AG04450 (cell line): Measurements from ENCODE around the gene MSH5. TPM values are rescaled to one million over a fixed set of nuclear protein-coding genes. Genes with fewer than 3 reads are reported as not detected.

Experiments
- CTCF ChIA-PET: fragments of 300-600, 350-600 bp; formaldehyde crosslinking; extraction: SDS; loops from one replicate; lab custom pipeline; 2022; ENCODE audit warnings: antibody characterized with exemption, inconsistent platforms; lab: Charles Lee
- POLR2A ChIA-PET: fragments of 350-600 bp; formaldehyde crosslinking; extraction: SDS; loops from one replicate; lab custom pipeline; 2021; ENCODE audit warnings: antibody characterized with exemption, inconsistent platforms; lab: Yijun Ruan, JAX
- DNase-seq: peaks from one replicate; pipeline ENCODE4 v3.0.0-alpha.2; 2011; ENCODE audit warnings: low read depth, low spot score
- H3K27ac ChIP-seq: one replicate; pipeline ENCODE4 v1.5.1; 2012; ENCODE audit warnings: low read depth, low read length, control low read depth
- H3K27me3 ChIP-seq: one replicate; pipeline ENCODE4 v1.6.0; 2012; ENCODE audit warnings: low read length; ENCODE audit not compliant: control insufficient read depth, insufficient read depth
- H3K4me3 ChIP-seq: 2 replicates; pipeline ENCODE4 v1.5.1; 2011; ENCODE audit warnings: mild to moderate bottlenecking, low read depth, low read length, control low read depth
- H3K9me3 ChIP-seq: 2 replicates; pipeline ENCODE4 v1.5.1; 2012; ENCODE audit warnings: low read length; ENCODE audit not compliant: control insufficient read depth, insufficient read depth
- CTCF ChIP-seq: IDR thresholded peaks from 2 replicates; pipeline ENCODE4 v1.5.1; 2011; ENCODE audit warnings: low read depth, low read length, control low read depth, inconsistent platforms
- polyA plus RNA-seq: library from polyadenylated mRNA; depleted of rRNA; stranded (reverse); fragments of >200 nt; gene quantifications from 2 replicates; pipeline ENCODE4 v1.2.3, GENCODE V29; 2011

Gene MSH5
- polyA plus RNA-seq, 1 experiment: 6.4 TPM

GRCh38 chr6:31701666-31702404, 38.0 kb upstream of the MSH5 start:
- POLR2A ChIA-PET: interaction anchor here (0.7 to 2.7 kb wide), 3 partner anchors 41 to 126 kb away, joined by 3 to 9 read pairs (median 9); partner anchors contain the start of genes C6orf47, HSPA1B and LSM2
- no peaks in the 10 kb centered on the region for H3K27me3 ChIP-seq
- no peak for DNase-seq
- CTCF ChIA-PET: no interaction called here
- peak overlapping the region; percentile 98 for H3K4me3 ChIP-seq
- no peaks in the 10 kb centered on the region for H3K9me3 ChIP-seq
- no peak overlapping the region for H3K27ac ChIP-seq
- TF ChIP-seq CTCF: no peak

GRCh38 chr6:31702405-31702818, 37.4 kb upstream of the MSH5 start:
- Histone ChIP-seq H3K27ac (peak overlapping the region; percentile 94), H3K27me3 (no peaks in the 10 kb centered on the region), H3K4me3 (peak overlapping the region; percentile 98), H3K9me3 (no peaks in the 10 kb centered on the region)
- TF ChIP-seq CTCF: no peak
- DNase-seq: no peak
- CTCF ChIA-PET: interaction anchor here (1.2 to 2.5 kb wide), 2 partner anchors 10 to 67 kb away, joined by 3 to 11 read pairs; no protein-coding TSS in a partner anchor
- POLR2A ChIA-PET: interaction anchor here (0.7 to 2.7 kb wide), 7 partner anchors 7 to 132 kb away, joined by 3 to 9 read pairs (median 5); partner anchors contain the start of genes C6orf47, GPANK1, HSPA1B and LSM2

GRCh38 chr6:31702819-31703716, 36.7 kb upstream of the MSH5 start, which contains the start of gene ABHD16A:
Gene ABHD16A (minus strand): TSS chr6:31703324. CDS start chr6:31703281, 43 bp downstream.
- CTCF ChIA-PET: interaction anchor here (1.0 to 2.5 kb wide), 6 partner anchors 10 to 127 kb away, joined by 3 to 12 read pairs (median 6); partner anchors contain the start of gene LSM2
- peak; percentile 95 for DNase-seq
- TF ChIP-seq CTCF: no peak
- POLR2A ChIA-PET: interaction anchor here (0.7 to 2.7 kb wide), 11 partner anchors 8 to 161 kb away, joined by 3 to 9 read pairs (median 5); partner anchors contain the start of genes C6orf47, GPANK1, HSPA1B and LSM2
- Histone ChIP-seq H3K27ac (peak within 1 kb of the TSS; percentile 94), H3K9me3 (no peaks in the 10 kb centered on the region), H3K4me3 (peak within 1 kb of the TSS; percentile 98), H3K27me3 (no peaks in the 10 kb centered on the region)

- no peak overlapping the region for H3K4me3 ChIP-seq
- no peak overlapping the region for H3K27ac ChIP-seq
- no peaks in the 10 kb centered on the region for H3K9me3 ChIP-seq
- ChIA-PET CTCF (no interaction called here), POLR2A (no interaction called here)
- H3K27me3 ChIP-seq: peaks cover 6% of the 10 kb centered on the region
- no peak for TF ChIP-seq CTCF
- no peak for DNase-seq
These were observed 33.9 kb upstream of the MSH5 start for GRCh38 chr6:31705931-31706330.
